ENCODE data around the gene CCDC6. TPM values are rescaled to one million over a fixed set of nuclear protein-coding genes. Genes with fewer than 3 reads are reported as not detected.

CCDC6 gene
- polyA plus RNA-seq, 1 donor from 2014 or later, result 20.1 TPM

- Histone ChIP-seq H3K4me3 (ENCODE audit: low read length) (no peak overlapping the region), H2AFZ (ENCODE audit: low read depth, low read length) (no peak overlapping the region), H3K9ac (ENCODE audit: low read length) (no peak overlapping the region), H3K9me3 (ENCODE audit: low read length) (no peaks in the 10 kb centered on the region), H3K79me2 (replicated peaks; ENCODE audit: insufficient read depth, low read length) (no peaks in the 10 kb centered on the region), H3K9me2 (ENCODE audit: insufficient read depth, low read length) (no peaks in the 10 kb centered on the region), H3K4me2 (ENCODE audit: low read length) (no peak overlapping the region), H3F3A (ENCODE audit: insufficient read depth, low read length, poor library complexity, severe bottlenecking) (no peaks in the 10 kb centered on the region), H3K27me3 (ENCODE audit: insufficient read depth, low read depth, low read length) (no peaks in the 10 kb centered on the region), H3K27ac (ENCODE audit: low read length) (no peak overlapping the region), H3K36me3 (ENCODE audit: insufficient read depth, low read length) (no peaks in the 10 kb centered on the region), H4K20me1 (ENCODE audit: insufficient read depth) (no peaks in the 10 kb centered on the region)
- TF ChIP-seq RAD21 (conservative IDR thresholded peaks at IDR 0.05) (no peak), EZH2 (IDR thresholded peaks at IDR 0.05; ENCODE audit: borderline replicate concordance, insufficient read depth, low read length, poor library complexity, severe bottlenecking) (no peak), POLR2AphosphoS5 (IDR thresholded peaks at IDR 0.05) (no peak), REST (IDR thresholded peaks at IDR 0.05; ENCODE audit: borderline replicate concordance) (no peak), MXI1 (conservative IDR thresholded peaks at IDR 0.05; ENCODE audit: poor library complexity, severe bottlenecking) (no peak), CTCF (IDR thresholded peaks at IDR 0.05; ENCODE audit: poor library complexity, severe bottlenecking) (no peak), EP300 (conservative IDR thresholded peaks at IDR 0.05; ENCODE audit: poor library complexity, severe bottlenecking) (no peak), SMC3 (conservative IDR thresholded peaks at IDR 0.05; ENCODE audit: poor library complexity) (no peak), TAF1 (IDR thresholded peaks at IDR 0.05; ENCODE audit: low read depth) (no peak)
Observed at GRCh38 chr10:59942556-59942955, 36.2 kb upstream of the CCDC6 start.

GRCh38 chr10:59937720-59938119, 31.4 kb upstream of the CCDC6 start:
- Histone ChIP-seq H3K79me2 (replicated peaks; ENCODE audit: insufficient read depth, low read length) (no peaks in the 10 kb centered on the region), H3K4me2 (ENCODE audit: low read length) (no peak overlapping the region), H3F3A (ENCODE audit: insufficient read depth, low read length, poor library complexity, severe bottlenecking) (no peaks in the 10 kb centered on the region), H3K9ac (ENCODE audit: low read length) (no peak overlapping the region), H3K27ac (ENCODE audit: low read length) (no peak overlapping the region), H3K36me3 (ENCODE audit: insufficient read depth, low read length) (no peaks in the 10 kb centered on the region), H2AFZ (ENCODE audit: low read depth, low read length) (no peak overlapping the region), H3K9me3 (ENCODE audit: low read length) (no peaks in the 10 kb centered on the region), H3K9me2 (ENCODE audit: insufficient read depth, low read length) (no peaks in the 10 kb centered on the region), H4K20me1 (ENCODE audit: insufficient read depth) (no peaks in the 10 kb centered on the region), H3K4me3 (ENCODE audit: low read length) (no peak overlapping the region), H3K27me3 (ENCODE audit: insufficient read depth, low read depth, low read length) (no peaks in the 10 kb centered on the region)
- TF ChIP-seq SMC3 (conservative IDR thresholded peaks at IDR 0.05; ENCODE audit: poor library complexity) (no peak), POLR2AphosphoS5 (IDR thresholded peaks at IDR 0.05) (no peak), MXI1 (conservative IDR thresholded peaks at IDR 0.05; ENCODE audit: poor library complexity, severe bottlenecking) (no peak), CTCF (IDR thresholded peaks at IDR 0.05; ENCODE audit: poor library complexity, severe bottlenecking) (no peak)

Data from neural cell (in vitro differentiated cells).